B cell (primary cell): ENCODE data around the gene DIS3. TPM values are rescaled to one million over a fixed set of nuclear protein-coding genes. Genes with fewer than 3 reads are reported as not detected.

Experiments
- ATAC-seq: fragments of 200-7000 bp; cut with Tn5 transposase; one replicate; pipeline ENCODE4 v1.10.0; 2021; ENCODE audit warnings: low read depth, mild to moderate bottlenecking, moderate number of reproducible peaks, moderate library complexity
- CTCF ChIA-PET: fragments of 350-600 bp; sonication (Branson Sonifier 250); formaldehyde crosslinking; loops from one replicate; lab custom pipeline; 2021; ENCODE audit warnings: antibody characterized with exemption, inconsistent platforms; lab: Charles Lee
- POLR2A ChIA-PET: fragments of 350-600 bp; sonication (Branson Sonifier 250); formaldehyde crosslinking; loops from one replicate; lab custom pipeline; 2021; ENCODE audit warnings: antibody characterized with exemption; lab: Charles Lee
- DNase-seq: peaks from one replicate; pipeline ENCODE4 v3.0.0; 2013
- H2AFZ ChIP-seq: 2 replicates; pipeline ENCODE4 v1.6.1; 2012; ENCODE audit warnings: mild to moderate bottlenecking, low read depth, low read length; ENCODE audit not compliant: insufficient read depth, poor library complexity, severe bottlenecking
- H3K27ac ChIP-seq, 2 donors: 1 replicate in 1 of 2; 2 replicates in 1 of 2; pipeline ENCODE4 v1.5.1; 2012 to 2013; ENCODE audit warnings: low read length in 2 of 2, mild to moderate bottlenecking in 2 of 2, moderate library complexity in 1 of 2
- H3K27me3 ChIP-seq, 4 experiments: fragments of 200-600 bp in 1 of 4; sonication (generic) in 1 of 4; replicated peaks in 1 of 4; 1 replicate in 2 of 4; 2 replicates in 2 of 4; pipeline versions ENCODE4 v1.6.1 to v1.7.0; 2013 to 2016; ENCODE audit warnings: low read length in 3 of 4, mild to moderate bottlenecking in 2 of 4, mixed read lengths in 1 of 4, moderate library complexity in 1 of 4; ENCODE audit not compliant: insufficient read depth in 4 of 4, control insufficient read depth in 3 of 4; ENCODE audit errors: control extremely low read depth in 1 of 4
- H3K36me3 ChIP-seq, 2 experiments: replicated peaks in 1 of 2; 1 replicate in 1 of 2; 2 replicates in 1 of 2; pipeline versions ENCODE4 v1.6.1 to v1.7.1; 2013; ENCODE audit warnings: low read length in 1 of 2; ENCODE audit not compliant: insufficient read depth in 2 of 2, control insufficient read depth in 1 of 2; ENCODE audit errors: control extremely low read depth in 1 of 2, extremely low read depth in 1 of 2
- H3K4me1 ChIP-seq, 2 donors: fragments of 200-600 bp in 1 of 2; sonication (generic) in 1 of 2; 1 replicate in 1 of 2; 2 replicates in 1 of 2; pipeline versions ENCODE4 v1.5.1 to v1.6.1; 2013 to 2017; ENCODE audit warnings: low read length in 2 of 2; ENCODE audit not compliant: control insufficient read depth in 2 of 2, insufficient read depth in 2 of 2
- H3K4me2 ChIP-seq: replicated peaks from 2 replicates; pipeline ENCODE3; 2012; ENCODE audit warnings: mild to moderate bottlenecking, low read depth, low read length; ENCODE audit not compliant: poor library complexity, severe bottlenecking
- H3K4me3 ChIP-seq, 5 experiments: fragments of 200-600 bp in 1 of 5; sonication (generic) in 1 of 5; 1 replicate in 3 of 5; 2 replicates in 2 of 5; pipeline versions ENCODE4 v1.5.1 to v1.7.0; 2011 to 2016; ENCODE audit warnings: low read length in 4 of 5, mild to moderate bottlenecking in 4 of 5, low read depth in 2 of 5, control low read depth in 1 of 5, moderate library complexity in 1 of 5; ENCODE audit not compliant: insufficient read depth in 1 of 5; ENCODE audit errors: control extremely low read depth in 1 of 5, extremely low read depth in 1 of 5
- H3K79me2 ChIP-seq: fragments of 200-600 bp; sonication (generic); one replicate; pipeline ENCODE4 v1.6.0; 2016; ENCODE audit warnings: low read length; ENCODE audit not compliant: control insufficient read depth, insufficient read depth
- H3K9ac ChIP-seq: fragments of 200-600 bp; sonication (generic); 2 replicates; pipeline ENCODE4 v1.6.1; 2017; ENCODE audit warnings: mild to moderate bottlenecking, low read length, moderate library complexity
- H3K9me3 ChIP-seq, 3 donors: one replicate each; pipeline versions ENCODE4 v1.6.1 to v1.7.1; 2013; ENCODE audit warnings: low read length in 2 of 3; ENCODE audit not compliant: control insufficient read depth in 2 of 3, insufficient read depth in 1 of 3; ENCODE audit errors: control extremely low read depth in 1 of 3
- H4K20me1 ChIP-seq: 2 replicates; pipeline ENCODE4 v1.6.0; 2012; ENCODE audit warnings: mild to moderate bottlenecking, low read length; ENCODE audit not compliant: insufficient read depth, control insufficient read depth, poor library complexity, severe bottlenecking
- H3K27ac Mint-ChIP-seq: one replicate; pipeline ENCODE4 v1.8.0; 2021; ENCODE audit warnings: mixed read lengths
- H3K27me3 Mint-ChIP-seq: one replicate; pipeline ENCODE4 v1.8.0; 2021; ENCODE audit warnings: mixed read lengths
- H3K4me1 Mint-ChIP-seq: one replicate; pipeline ENCODE4 v1.8.0; 2021; ENCODE audit warnings: mixed read lengths
- H3K4me3 Mint-ChIP-seq: one replicate; pipeline ENCODE4 v1.8.0; 2021; ENCODE audit warnings: mixed read lengths
- H3K9me3 Mint-ChIP-seq: one replicate; pipeline ENCODE4 v1.8.0; 2022; ENCODE audit warnings: mixed read lengths; ENCODE audit not compliant: insufficient read depth
- CTCF ChIP-seq: fragments of 200-600 bp; IDR thresholded peaks from one replicate; pipeline ENCODE4 v1.8.0; 2022; ENCODE audit warnings: antibody characterized with exemption, mild to moderate bottlenecking
- EZH2 ChIP-seq: IDR thresholded peaks from 2 replicates; pipeline ENCODE4 v1.6.1; 2012; ENCODE audit warnings: borderline replicate concordance, low read depth, mild to moderate bottlenecking, moderate library complexity, low read length; ENCODE audit not compliant: insufficient read depth, poor library complexity, severe bottlenecking
- WGBS: methylation state at CpG from one replicate; pipeline ENCODE4 v1.1.5; 2013; ENCODE audit warnings: missing lambda C conversion rate; ENCODE audit not compliant: insufficient coverage; 5-methylcytosine and 5-hydroxymethylcytosine counted together
- intact Hi-C: fragments of 100-400 bp; cut with micrococcal nuclease; formaldehyde crosslinking; loops from one replicate; pipeline ENCODE4 v1.10.0; 2022
- polyA plus RNA-seq: library from polyadenylated mRNA; depleted of rRNA; stranded (reverse); fragments of >200 nt; gene quantifications from 2 replicates; pipeline ENCODE4 v1.2.3, GENCODE V29; 2012
- total RNA-seq, 2 donors: library from RNA; stranded (reverse); fragments of 120-200 nt in 1 of 2; gene quantifications; 1 replicate in 1 of 2; 2 replicates in 1 of 2; pipeline versions ENCODE4 v1.2.3 to v1.2.4, GENCODE V29; 2013 to 2022

The DIS3 gene
- total and polyA plus RNA-seq, 2 donors (not counting 1 experiment from before 2014, with no cell fraction given): 10.4 to 39.8 TPM

GRCh38 chr13:72820898-72821279 is 39.2 kb upstream of the DIS3 start:
- DNase-seq (no peak), ATAC-seq (no peak)
- peaks cover 4% of the 10 kb centered on the region for H3K79me2 ChIP-seq
- H3K27me3 ChIP-seq: no peaks in the 10 kb centered on the region
- no peak overlapping the region for H3K4me2 ChIP-seq
- peaks cover 3 to 16% of the 10 kb centered on the region in 2 experiments for H3K36me3 ChIP-seq
- no CpG with 5 or more reads among the region's 1 CpG for WGBS
- no peaks in the 10 kb centered on the region for H3K27me3 Mint-ChIP-seq
- H3K9me3 ChIP-seq: no peaks in the 10 kb centered on the region
- TF ChIP-seq EZH2 (no peak), CTCF (no peak)
- no peak overlapping the region for H3K27ac ChIP-seq
- ChIA-PET POLR2A (no interaction called here), CTCF (no interaction called here)
- no peak overlapping the region for H3K4me3 ChIP-seq
- H3K4me1 ChIP-seq: no peaks in the 10 kb centered on the region
- H3K4me3 Mint-ChIP-seq: no peak overlapping the region
- H2AFZ ChIP-seq: no peak overlapping the region
- no peak overlapping the region for H3K27ac Mint-ChIP-seq
- intact Hi-C loops: no loop called here
- no peaks in the 10 kb centered on the region for H3K4me1 Mint-ChIP-seq
- H3K9ac ChIP-seq: no peak overlapping the region
- no peaks in the 10 kb centered on the region for H4K20me1 ChIP-seq
- H3K9me3 Mint-ChIP-seq: no peaks in the 10 kb centered on the region

GRCh38 chr13:72820156-72820897 is 38.6 kb upstream of the DIS3 start:
- DNase-seq (no peak), ATAC-seq (no peak)
- H3K27me3 Mint-ChIP-seq: no peaks in the 10 kb centered on the region
- no peak overlapping the region for H3K27ac Mint-ChIP-seq
- H3K4me2 ChIP-seq: no peak overlapping the region
- intact Hi-C loops: no loop called here
- H3K27me3 ChIP-seq: no peaks in the 10 kb centered on the region
- ChIA-PET POLR2A (no interaction called here), CTCF (no interaction called here)
- peaks cover 3 to 15% of the 10 kb centered on the region in 2 experiments for H3K36me3 ChIP-seq
- H3K27ac ChIP-seq: no peak overlapping the region
- H3K4me3 Mint-ChIP-seq: no peak overlapping the region
- WGBS: 100% methylated on average over 2 of the region's 8 CpGs
- H3K9me3 ChIP-seq: no peaks in the 10 kb centered on the region
- no peaks in the 10 kb centered on the region for H3K4me1 ChIP-seq
- H3K9me3 Mint-ChIP-seq: no peaks in the 10 kb centered on the region
- no peaks in the 10 kb centered on the region for H4K20me1 ChIP-seq
- H3K79me2 ChIP-seq: peaks cover 4% of the 10 kb centered on the region
- H3K4me3 ChIP-seq: no peak overlapping the region
- no peak overlapping the region for H3K9ac ChIP-seq
- no peaks in the 10 kb centered on the region for H3K4me1 Mint-ChIP-seq
- H2AFZ ChIP-seq: no peak overlapping the region
- TF ChIP-seq CTCF (no peak), EZH2 (no peak)
